ENCODE data around the gene GJB1.
A peak's percentile ranks its signal among the peaks of the same experiment; 100 is the strongest.

GJB1 gene

GRCh38 chrX:71216485-71216884 lies 6.5 kb upstream of the GJB1 start:
- peak; percentile 74 for DNase-seq

GRCh38 chrX:71217298-71217697 lies 5.7 kb upstream of the GJB1 start:
- no peak for DNase-seq

GRCh38 chrX:71221145-71221544 lies 1.9 kb upstream of the GJB1 start:
- DNase-seq: no peak

- DNase-seq: no peak
Observed at GRCh38 chrX:71224098-71224708, 1.2 kb downstream of the GJB1 start.

GRCh38 chrX:71225009-71225408 lies 2.0 kb downstream of the GJB1 start:
- DNase-seq: no peak

GRCh38 chrX:71225676-71226075 lies 2.7 kb downstream of the GJB1 start:
- DNase-seq: no peak

- no peak for DNase-seq
Observed at GRCh38 chrX:71227370-71228062, 4.5 kb downstream of the GJB1 start.

- DNase-seq: no peak
Observed at GRCh38 chrX:71228063-71228642, 5.1 kb downstream of the GJB1 start.

- no peak for DNase-seq
Observed at GRCh38 chrX:71235482-71235881, 12.5 kb downstream of the GJB1 start.

- DNase-seq: no peak
Observed at GRCh38 chrX:71236836-71237235, 13.8 kb downstream of the GJB1 start.

- DNase-seq: no peak
Observed at GRCh38 chrX:71239781-71240180, 16.8 kb downstream of the GJB1 start.

- no peak for DNase-seq
Observed at GRCh38 chrX:71241301-71241700, 18.3 kb downstream of the GJB1 start.

GRCh38 chrX:71244359-71245128 lies 21.5 kb downstream of the GJB1 start:
- no peak for DNase-seq

GRCh38 chrX:71245159-71245558 lies 22.1 kb downstream of the GJB1 start:
- DNase-seq: no peak

GRCh38 chrX:71250841-71251240 lies 27.8 kb downstream of the GJB1 start:
- no peak for DNase-seq

GRCh38 chrX:71251466-71251973 lies 28.5 kb downstream of the GJB1 start:
- DNase-seq: no peak

- DNase-seq: no peak
Observed at GRCh38 chrX:71252221-71252620, 29.2 kb downstream of the GJB1 start.

- DNase-seq: peak; percentile 0
Observed at GRCh38 chrX:71253253-71254091, 30.4 kb downstream of the GJB1 start.

GRCh38 chrX:71254092-71254963 lies 31.3 kb downstream of the GJB1 start, which contains the start of gene ZMYM3:
Gene ZMYM3 (minus strand): TSS chrX:71254140. CDS start chrX:71253255, 885 bp downstream.
- DNase-seq: peak; percentile 35

- DNase-seq: no peak
Observed at GRCh38 chrX:71256051-71256450, 33.0 kb downstream of the GJB1 start.

- no peak for DNase-seq
Observed at GRCh38 chrX:71256856-71257255, 33.8 kb downstream of the GJB1 start.

Measured in NCI-H748 treated with DMSO at 0.1 percent for 48 hours (cell line).